ENCODE results near the gene TIMM50.
"Not testable (repeated sequence)": the region's sequence is repeated elsewhere in the genome, so short reads cannot be mapped to it uniquely, and the experiment has no call there.

The TIMM50 gene

DNA sequence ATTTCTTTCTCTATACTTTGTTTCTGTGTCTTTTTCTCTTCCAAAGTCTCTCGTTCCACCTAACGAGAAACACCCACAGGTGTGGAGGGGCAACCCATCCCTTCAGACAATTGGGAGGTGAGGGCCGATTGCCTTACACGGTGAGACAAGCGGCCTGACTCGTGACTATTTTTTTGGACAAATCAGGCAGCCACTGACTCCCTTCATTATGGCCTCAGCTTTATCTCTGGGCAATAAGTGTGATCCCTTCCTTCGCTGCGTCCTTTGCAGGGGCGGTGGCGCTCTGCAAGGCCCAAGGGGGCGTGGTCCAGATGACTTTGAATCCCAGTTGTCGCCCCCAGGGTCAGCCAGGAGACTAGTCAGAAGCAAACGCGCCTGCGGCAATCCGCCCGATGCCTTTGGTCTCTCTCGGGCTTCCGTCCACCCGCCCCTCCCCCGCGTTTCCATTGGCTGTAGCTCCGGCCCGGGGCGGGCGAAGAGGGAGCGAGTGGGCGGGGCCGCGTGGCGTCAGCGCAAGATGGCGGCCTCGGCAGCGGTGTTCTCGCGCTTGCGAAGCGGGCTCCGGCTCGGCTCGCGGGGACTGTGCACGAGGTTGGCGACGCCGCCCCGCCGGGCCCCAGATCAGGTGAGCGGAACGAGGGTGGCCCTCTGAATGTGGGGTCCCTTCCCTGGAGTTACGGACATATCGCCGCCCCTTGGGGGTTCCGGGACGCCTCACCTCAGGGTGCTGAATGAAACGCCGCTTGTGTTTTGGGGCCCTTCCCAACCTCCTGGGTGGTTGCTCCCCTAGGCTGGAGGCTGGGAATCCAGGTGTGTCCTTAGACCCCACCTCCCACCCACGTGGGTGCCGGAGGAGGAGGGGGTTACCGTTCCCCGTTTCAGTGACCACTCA lies at the start of gene TIMM50:
TIMM50 (plus strand) TSS at position 502 of the 892 bp plus-strand sequence; CDS start at position 518, 16 bp downstream.
- peak; percentile 64 for FAIRE-seq

DNA sequence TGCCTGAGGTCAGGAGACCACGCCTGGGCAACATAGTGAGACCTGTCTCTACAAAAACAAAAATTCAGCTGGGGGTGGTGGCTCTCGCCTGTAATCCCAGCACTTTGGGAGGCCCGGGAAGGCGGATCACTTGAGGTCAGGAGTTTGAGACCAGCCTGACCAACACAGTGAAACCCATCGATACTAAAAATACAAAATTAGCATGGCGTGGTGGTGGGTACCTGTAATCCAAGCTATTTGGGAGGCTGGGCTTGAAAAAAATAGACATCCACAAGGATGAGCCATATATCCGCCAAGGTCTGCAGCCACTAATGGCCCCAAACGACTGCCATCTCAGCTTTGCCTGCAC lies 48.0 kb upstream of the TIMM50 start:
- FAIRE-seq, result no peak

DNA sequence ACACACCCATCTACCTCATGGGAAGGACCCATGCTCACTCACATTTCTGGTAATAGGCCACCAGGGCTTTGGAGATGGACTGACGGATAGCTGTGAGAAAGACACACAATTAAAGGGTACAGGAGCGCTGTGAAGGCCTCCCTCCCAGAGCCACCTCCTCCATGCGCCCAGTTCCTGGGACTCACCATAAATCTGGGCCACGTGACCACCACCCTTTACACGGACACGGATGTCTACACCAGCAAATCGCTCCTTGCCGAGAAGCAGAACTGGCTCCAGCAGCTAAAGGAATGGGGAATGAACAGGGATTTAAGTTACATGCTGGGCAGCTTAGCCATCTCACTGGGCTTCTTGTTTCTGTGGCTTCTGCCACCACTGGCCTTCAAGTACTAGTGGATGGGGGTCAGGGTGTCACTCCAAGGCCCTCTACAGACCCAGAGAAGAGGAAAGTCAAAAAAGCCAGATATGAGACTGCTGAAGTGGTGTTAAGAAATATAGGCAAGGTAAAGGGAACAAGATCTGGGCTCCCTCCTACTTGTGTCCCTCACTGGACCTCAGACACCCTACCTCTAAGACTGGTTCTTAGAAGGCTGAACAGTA lies 47.1 kb upstream of the TIMM50 start:
- FAIRE-seq, result no peak

DNA sequence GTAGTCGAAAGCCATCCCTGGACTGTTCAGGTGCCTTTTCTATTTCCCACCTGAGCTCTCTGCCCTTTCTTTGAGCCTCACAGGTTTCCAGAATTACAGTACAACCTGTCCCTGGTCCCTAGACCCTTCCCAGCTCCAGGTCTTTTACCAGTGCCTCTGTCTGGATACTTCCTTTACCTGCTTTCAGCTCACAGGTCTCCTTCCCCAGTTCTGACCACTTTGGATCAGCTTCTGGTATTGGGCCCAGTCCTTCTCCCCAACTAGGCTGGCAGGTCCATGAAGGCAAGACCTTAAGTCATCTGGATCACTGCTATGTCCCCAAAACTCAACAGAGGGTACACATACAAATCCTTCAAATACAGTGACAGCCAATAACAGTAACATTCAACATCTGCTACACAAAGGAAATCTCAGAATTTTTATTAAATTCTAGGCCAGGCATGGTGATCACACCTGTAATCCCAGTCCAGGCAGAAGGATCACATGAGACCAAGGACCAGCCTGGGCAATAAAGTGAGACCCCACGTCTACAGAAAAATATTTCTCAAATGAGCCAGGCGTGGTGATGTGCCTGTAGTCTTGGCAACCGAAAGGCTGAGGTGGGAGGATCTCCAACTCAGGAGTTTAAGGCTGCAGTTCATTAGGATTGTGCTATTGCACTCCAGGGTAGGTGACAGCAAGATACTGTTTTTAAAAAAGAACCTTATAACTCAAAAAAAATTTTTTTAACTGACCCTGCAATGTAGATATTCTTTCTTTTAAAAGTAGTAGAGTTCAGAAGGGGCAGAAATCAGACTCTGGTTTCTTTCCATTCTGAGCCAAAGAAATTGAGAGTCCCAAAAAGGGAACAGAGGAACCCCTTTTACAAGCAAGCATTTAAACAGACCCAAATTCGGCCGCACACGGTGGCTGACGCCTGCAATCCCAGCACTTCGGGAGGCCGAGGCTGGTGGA lies 46.2 kb upstream of the TIMM50 start:
- no peak for FAIRE-seq

DNA sequence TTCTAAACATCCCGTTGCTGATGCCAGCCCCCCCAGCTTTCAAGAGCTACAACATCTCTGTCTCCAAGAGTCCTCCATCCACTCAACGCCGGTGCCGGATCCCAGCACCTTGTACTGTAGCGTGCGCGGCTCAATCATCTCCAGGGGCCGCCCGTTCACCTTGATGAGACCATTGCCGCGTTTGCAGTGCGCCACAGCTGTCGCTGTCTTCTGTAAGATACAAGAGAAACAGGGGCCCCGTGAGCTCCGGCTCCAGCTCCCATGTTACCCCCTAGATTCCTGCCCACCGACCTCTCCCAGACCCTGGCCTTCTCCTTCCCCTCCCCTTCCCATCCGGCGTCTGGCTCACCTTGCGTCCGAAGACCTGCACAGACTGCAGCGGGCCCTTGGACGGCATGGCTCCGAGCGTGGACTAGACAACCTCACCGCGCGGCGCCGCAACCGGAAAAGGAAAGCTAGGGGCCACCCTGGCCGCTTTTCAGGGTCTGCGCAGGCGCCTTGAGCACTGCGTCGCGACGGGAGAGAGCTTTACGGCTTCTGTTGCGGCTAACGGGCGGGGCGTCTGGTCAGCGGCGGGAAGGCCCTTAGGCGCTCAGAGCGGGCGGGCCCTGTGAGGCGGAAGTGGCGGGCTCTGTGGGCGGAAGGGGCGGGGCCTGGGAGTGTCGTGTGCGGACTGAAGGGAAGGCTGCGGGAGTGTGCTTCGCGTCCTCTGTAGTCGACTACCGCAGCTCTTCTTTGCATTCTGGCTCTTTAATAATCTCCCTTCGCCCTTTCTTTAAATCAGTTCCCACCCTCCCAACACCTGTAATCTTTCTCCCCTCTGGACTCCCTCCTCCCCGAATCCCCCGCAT lies 44.9 kb upstream of the TIMM50 start, which contains the start of gene RPS16:
RPS16 (minus strand) TSS at position 451 of the 851 bp plus-strand sequence; CDS start at position 397, 54 bp downstream.
- peak; percentile 70 for FAIRE-seq

DNA sequence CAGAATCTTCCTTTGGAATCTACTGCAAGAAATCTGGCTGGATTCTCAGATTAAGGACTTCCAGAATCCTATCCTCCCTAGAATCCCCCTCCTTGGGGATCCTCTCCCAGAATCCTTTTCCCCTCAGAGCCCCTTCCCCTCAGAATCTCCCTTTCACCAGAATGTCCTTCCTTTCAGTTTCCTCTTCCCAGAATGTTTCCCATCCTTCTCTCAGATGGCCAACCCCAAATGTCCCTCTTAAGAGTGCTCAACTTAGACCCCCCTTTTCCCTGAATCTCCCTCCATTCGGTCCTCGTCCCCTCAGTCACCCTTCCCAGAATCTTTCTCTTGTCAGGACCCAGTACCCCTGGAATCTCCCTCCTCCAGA lies 44.3 kb upstream of the TIMM50 start:
- FAIRE-seq, result no peak

DNA sequence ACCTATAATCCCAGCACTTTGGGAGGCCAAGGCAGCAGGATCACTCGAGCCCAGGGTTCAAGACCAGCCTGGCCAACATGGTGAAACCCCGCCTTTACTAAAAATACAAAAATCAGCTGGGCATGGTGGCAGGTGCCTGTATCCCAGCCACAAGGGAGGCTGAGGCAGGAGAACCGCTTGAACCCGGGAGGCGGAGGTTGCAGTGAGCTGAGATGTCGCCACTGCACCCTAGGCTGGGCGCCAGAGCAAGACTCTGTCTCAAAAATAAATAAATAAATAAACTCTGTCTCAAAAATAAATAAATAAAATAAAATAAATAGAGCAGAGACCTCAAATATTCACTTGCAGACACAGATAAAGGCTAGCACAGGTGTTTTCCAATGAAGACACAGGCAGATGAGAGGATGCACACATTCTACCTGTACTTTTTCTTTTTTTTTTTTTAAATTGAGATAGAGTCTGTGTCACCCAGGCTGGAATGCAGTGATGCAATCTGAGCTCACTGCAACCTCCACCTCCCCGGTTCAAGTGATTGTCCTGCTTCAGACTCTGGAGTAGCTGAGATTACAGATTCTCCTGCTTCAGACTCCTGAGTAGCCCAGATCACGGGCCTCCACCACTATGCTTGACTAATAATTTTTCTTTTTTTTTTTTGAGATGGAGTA lies 42.2 kb upstream of the TIMM50 start:
- no peak for FAIRE-seq

DNA sequence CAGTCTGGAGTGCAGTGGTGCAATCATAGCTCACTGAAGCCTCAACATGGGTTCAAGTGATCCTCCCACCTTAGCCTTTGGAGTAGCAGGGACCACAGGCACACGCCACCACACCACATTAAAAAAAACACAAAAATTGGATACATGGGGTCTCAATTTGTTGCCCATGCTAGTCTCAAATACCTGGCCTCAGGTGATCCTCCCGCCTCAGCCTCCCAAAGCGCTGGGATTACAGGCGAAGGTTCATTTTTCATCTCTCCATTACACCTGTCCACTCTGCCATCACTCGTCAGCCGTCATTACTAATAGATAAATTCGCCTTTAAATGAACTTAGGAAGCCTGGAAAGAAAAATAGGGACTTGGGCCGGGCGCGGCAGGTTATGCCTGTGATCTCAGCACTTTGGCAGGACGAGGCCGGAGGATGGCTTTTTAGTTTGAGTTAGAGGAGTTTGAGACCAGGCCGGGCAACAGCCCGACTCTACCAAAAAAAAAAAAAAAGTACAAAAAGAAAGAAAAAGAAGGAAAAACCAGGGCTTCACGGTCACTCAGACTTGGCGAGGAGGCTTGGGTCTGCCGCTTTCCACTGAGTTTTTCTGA lies 35.9 kb upstream of the TIMM50 start:
- no peak for FAIRE-seq

DNA sequence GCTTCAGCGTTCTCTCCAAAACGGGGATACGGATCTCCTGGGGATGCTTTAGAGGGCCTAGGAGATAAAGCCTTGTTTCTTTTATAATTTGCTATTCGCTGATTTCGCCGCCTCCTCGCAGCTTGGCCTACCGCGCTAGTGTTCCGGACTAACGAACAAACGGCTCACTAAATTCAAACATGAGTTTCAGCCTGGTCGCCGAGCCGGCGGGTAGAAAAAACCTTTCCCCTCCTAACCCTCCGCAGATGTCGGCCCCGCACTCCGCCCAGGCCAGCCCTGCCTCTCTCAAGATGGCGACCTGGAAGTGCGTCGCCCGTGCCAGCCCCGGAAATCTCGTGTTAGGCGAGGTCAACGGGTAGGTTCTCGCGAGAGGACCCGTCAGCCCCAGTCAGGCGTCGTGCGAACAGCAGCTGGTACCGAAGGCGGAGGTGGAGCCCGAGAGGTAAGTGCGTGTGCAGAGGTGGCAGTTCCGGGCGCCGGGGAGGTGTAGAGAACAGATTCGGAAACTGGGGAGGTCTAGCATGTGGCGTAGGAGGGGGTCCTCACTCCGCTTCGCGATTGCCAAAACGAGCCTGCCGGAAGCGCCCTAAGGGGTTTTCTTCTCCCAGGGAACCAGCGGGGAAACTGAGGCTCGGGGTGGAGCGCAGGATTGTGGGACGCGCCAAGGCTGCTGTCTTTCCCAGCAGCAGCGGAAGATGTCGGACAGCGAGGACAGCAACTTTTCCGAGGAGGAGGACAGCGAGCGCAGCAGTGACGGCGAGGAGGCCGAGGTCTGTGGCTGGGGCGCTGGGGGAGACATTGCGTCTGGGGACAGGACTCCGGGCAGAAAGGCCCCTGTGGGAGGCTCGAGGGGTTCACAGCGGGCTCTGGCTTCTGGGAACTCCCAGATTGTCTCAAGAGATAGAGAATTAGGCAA lies 35.2 kb upstream of the TIMM50 start, which contains the start of gene SUPT5H:
SUPT5H (plus strand) TSS at position 387 of the 916 bp plus-strand sequence; CDS start at position 696, 309 bp downstream.
- peak; percentile 33 for FAIRE-seq

DNA sequence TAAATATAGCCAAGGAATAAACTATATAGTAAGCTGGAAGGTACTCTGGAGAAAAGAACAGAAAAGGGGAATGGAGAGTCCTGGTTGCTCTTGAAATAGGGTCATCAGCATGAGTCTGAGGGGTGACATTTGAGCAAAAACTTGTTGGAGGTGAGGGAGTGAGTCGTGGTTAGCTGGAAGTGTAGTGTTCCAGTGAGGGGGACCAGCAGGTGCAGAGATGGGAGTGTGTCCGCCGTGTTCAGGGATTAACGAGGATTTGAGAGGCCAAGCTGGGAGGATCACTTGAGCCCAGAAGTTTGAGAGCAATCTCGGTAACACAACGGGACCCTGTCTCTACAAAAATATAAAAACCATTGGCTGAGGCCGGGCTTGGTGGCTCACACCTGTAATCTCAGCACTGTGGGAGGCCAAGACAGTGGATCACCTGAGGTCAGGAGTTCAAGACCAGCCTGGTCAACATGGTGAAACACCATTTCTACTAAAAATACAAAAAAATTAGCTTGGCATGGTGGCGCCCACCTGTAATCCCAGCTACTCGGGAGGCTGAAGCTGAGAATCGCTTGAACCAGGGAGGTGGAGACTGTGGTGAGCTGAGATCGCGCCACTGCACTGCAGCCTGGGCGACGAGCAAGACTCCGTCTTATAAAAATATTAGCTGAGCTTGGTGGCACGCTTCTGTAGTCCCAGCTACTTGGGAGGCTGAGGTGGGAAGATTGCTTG lies 34.1 kb upstream of the TIMM50 start:
- FAIRE-seq, result no peak

DNA sequence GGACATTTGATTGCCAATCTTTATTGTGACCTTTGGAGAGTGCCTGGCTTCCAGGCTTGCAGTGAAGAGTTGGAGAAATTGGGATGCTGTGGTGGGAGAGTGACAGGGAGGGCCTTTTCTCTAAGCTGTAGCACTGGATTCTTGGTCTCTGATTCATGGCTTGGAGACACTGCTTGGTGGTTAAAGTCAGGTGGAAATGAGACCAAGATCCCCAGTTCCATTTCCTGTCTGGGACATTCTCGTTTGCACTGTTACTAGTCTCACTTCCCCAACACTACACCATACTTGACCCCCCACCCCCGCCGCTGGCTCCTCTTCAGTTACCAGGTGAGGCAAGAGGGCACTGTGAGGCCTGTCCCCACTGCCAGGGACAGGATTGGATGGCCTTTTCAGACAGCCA lies 32.4 kb upstream of the TIMM50 start:
- FAIRE-seq, result no peak

DNA sequence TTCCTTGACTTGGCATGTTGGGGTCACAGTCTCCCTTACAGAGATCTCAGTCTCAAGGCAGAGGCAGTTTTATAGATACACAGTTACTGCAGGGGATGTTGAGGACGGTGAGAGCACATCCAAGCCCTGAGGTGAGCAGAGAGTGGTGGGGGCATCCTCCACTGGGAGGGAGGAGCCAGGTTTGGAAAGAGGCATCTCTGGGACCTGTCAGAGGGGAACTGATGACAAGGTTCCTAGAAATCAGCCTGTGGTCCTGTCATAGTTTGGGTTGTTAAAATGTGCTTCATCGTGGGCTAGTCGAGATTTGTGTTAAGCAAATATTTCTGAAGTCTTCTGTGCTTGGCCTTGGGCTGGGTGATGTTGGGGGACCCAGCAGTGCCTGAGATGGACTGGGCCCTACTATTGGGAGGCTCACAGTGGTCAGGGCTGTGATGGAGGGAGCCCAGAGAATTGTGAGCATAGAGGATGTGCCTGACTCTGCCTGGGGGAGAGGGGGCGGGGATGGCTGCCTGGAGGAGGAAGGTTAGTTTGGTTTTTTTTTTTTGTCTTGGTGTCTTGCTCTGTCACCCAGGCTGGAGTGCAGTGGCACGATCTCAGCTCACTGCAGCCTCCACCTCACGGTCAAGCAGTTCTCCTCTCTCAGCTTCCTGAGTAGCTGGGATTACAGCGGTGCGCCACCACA lies 31.4 kb upstream of the TIMM50 start:
- no peak for FAIRE-seq

DNA sequence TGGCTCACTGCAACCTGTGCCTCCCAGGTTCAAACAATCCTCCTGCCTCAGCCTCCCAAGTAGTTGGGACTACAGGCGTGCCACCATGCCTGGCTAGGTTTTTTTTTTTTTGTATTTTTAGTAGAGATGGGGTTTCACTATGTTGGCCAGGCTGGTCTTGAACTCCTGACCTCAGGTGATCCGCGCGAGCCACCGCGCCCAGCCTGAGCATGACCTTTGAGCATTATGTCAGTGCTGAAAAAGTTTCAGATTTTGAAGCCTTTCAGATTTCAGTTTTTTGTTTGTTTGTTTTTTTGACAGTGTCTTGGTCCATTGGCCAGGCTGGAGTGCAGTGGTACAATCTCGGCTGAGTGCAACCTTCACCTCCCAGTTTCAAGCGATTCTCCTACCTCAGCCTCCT lies 29.4 kb upstream of the TIMM50 start:
- not testable (repeated sequence) for FAIRE-seq

DNA sequence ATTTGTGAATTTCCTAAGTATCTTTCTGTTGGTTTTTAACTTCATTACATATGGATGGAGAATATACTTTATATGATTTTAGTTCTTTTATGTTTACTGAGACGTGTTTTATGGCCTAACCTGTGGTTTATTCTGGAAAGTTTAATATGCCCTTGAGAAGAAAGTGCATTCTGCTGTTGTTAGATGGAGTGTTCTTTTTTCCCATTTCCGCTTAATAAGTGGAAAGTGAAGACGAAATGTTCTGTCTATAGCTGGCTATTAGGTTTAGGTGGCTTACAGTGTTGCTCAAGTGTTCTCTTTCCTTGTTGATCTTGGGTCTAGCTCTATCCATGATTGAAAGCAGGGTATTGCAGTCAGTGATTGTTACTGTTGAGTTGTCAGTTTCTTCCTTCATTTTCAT lies 17.2 kb upstream of the TIMM50 start:
- FAIRE-seq, result no peak

DNA sequence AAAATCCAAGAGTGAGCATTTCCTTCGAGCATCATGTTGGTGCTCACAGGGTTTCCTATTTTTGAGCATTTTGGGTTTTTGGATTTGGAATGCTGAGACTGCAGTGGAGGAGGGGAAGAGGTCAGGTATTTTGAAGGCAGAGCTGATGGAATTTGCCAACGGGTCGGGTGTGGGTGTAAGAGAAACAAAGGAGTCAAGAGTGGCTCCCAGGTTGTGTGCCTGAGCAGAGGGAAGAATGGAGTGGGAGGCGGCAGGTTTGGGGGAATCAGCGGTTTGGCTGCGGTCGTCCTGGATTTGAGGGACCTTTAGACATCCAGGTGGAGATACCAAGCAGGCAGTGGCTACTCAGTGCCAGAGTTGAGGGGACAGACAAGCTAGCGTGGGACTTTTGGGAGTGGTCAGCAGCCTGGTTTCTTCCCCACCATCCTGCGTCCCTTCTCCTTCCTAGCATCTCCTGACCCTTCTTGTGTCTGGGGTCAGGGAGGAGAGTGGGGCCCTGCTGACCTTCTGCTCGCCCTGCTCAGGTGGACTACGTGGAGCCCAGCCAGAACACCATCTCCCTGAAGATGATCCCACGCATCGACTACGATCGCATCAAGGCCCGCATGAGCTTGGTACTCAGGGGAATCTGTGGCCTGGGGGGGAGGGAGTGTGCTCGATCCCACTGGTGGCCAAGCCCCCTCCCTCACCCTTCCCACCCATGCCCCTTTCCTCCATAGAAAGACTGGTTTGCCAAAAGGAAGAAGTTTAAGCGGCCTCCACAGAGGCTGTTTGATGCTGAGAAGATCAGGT lies 14.5 kb upstream of the TIMM50 start:
- FAIRE-seq, result no peak

DNA sequence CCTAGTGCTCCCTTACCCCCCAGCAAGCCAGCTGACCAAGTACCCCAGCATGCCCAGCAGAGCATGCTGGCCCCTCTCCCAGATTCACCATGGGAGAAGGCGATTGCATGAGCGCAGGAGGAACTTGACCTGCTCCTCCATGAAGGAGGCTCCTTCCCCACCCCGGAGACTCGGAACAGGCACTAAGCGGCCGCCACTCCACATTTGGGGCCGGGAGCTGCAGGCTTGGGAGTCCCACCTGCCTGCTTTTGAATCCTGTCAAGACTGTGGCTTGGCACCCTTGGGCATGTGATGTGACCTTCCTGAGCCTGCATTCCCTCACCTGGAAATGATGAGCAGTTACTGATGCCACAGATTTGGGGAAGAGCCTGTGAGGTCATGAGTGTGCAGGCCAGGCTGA lies 12.7 kb upstream of the TIMM50 start:
- FAIRE-seq, result no peak

DNA sequence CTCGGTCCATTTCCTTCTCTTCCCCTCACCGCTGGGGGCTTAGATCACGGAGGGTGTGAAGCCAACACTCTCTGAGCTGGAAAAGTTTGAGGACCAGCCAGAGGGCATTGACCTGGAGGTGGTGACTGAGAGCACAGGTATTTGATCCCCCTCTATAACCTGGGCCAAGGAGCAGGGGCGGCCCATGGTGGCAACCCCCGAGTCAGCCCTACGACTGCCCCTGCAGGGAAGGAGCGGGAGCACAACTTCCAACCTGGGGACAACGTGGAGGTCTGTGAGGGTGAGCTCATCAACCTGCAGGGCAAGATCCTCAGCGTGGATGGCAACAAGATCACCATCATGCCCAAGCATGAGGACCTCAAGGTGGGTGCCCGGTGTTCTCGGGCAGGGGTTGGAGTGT lies 11.6 kb upstream of the TIMM50 start:
- no peak for FAIRE-seq

DNA sequence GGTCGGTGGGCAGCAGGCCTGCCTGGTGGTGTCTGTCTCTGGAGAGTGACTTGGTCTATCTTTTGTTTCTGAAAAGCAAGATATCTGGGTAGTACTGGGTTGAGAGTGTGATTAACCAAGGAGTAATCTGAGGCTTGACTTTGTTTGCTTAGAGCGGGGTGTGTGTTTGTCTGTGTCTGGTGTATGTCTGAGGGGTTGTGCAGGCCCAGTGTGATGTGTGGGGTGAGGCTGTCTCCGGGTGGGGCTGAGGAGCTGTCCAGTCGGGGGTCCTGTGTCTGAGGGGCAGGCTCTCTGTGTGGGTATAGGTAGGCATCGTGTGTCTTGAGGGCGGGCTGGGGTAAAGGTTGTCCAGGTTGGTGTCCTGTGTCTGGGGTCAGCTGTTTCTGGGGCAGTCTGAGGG lies 11.1 kb upstream of the TIMM50 start:
- FAIRE-seq, result no peak
